AG04450 (cell line): Measurements from ENCODE around the gene PSMA7. TPM values are rescaled to one million over a fixed set of nuclear protein-coding genes. Genes with fewer than 3 reads are reported as not detected.
"Not testable (repeated sequence)": the region's sequence is repeated elsewhere in the genome, so short reads cannot be mapped to it uniquely, and the experiment has no call there.

Source experiments
- CTCF ChIA-PET: fragments of 300-600, 350-600 bp; formaldehyde crosslinking; extraction: SDS; loops from one replicate; lab custom pipeline; 2022; ENCODE audit warnings: antibody characterized with exemption, inconsistent platforms; lab: Charles Lee
- POLR2A ChIA-PET: fragments of 350-600 bp; formaldehyde crosslinking; extraction: SDS; loops from one replicate; lab custom pipeline; 2021; ENCODE audit warnings: antibody characterized with exemption, inconsistent platforms; lab: Yijun Ruan, JAX
- DNase-seq: peaks from one replicate; pipeline ENCODE4 v3.0.0-alpha.2; 2011; ENCODE audit warnings: low read depth, low spot score
- H3K27ac ChIP-seq: one replicate; pipeline ENCODE4 v1.5.1; 2012; ENCODE audit warnings: low read depth, low read length, control low read depth
- H3K27me3 ChIP-seq: one replicate; pipeline ENCODE4 v1.6.0; 2012; ENCODE audit warnings: low read length; ENCODE audit not compliant: control insufficient read depth, insufficient read depth
- H3K4me3 ChIP-seq: 2 replicates; pipeline ENCODE4 v1.5.1; 2011; ENCODE audit warnings: mild to moderate bottlenecking, low read depth, low read length, control low read depth
- H3K9me3 ChIP-seq: 2 replicates; pipeline ENCODE4 v1.5.1; 2012; ENCODE audit warnings: low read length; ENCODE audit not compliant: control insufficient read depth, insufficient read depth
- polyA plus RNA-seq: library from polyadenylated mRNA; depleted of rRNA; stranded (reverse); fragments of >200 nt; gene quantifications from 2 replicates; pipeline ENCODE4 v1.2.3, GENCODE V29; 2011
- TF ChIP-seq, protein P1 (sequence below): IDR thresholded peaks from 2 replicates; pipeline ENCODE4 v1.5.1; 2011; ENCODE audit warnings: low read depth, low read length, control low read depth, inconsistent platforms

Gene PSMA7
- polyA plus RNA-seq, 1 experiment = 368 TPM

DNA sequence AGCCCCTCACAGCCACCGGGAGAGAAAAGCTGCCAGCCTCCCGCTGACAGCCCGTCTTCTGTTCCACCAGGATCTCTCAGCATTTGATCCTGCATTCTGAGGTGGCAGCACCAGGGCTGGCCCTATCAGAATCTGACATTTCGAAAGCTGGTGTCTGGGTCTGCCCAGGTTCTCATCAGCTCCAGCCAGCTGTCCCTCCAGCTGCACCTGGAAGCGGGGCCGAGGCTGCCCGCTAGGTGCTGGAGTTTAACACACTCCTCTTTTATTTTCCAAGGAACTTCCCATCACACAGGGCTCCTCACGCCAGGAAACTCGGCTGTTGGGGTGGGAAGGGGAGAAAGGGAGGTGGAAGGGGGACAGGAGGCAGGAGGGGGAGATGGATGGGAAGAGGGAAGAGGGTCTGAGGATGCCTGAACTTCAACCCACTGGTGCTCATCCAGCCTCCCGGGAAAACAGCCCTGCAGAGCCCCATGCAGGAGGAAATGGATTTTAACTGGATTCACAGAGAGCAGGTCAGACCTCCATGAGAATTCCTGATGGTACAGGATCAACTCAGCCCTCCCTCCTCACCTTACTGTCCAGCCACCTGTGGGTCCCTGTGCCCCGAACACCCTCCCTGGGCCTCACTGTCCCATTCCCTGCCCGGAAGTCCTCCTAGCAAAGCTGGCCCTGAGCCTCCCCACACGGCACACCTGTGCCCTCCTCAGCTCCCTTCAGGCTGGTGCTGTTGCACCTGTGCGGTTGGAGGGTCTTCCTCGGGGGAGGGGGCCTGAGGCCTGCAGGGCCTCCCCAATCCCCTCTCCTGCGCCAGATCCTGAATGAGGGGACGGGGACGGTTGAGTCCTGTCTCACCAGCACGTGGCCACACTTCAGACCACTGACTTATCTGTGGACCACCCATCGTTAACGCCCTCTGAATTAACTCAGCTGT is 24.8 kb downstream of the PSMA7 start:
- Histone ChIP-seq H3K27me3 (peaks cover 27% of the 10 kb centered on the region), H3K4me3 (no peak overlapping the region), H3K27ac (no peak overlapping the region), H3K9me3 (peaks cover 24% of the 10 kb centered on the region)
- TF ChIP-seq, protein P1, sequence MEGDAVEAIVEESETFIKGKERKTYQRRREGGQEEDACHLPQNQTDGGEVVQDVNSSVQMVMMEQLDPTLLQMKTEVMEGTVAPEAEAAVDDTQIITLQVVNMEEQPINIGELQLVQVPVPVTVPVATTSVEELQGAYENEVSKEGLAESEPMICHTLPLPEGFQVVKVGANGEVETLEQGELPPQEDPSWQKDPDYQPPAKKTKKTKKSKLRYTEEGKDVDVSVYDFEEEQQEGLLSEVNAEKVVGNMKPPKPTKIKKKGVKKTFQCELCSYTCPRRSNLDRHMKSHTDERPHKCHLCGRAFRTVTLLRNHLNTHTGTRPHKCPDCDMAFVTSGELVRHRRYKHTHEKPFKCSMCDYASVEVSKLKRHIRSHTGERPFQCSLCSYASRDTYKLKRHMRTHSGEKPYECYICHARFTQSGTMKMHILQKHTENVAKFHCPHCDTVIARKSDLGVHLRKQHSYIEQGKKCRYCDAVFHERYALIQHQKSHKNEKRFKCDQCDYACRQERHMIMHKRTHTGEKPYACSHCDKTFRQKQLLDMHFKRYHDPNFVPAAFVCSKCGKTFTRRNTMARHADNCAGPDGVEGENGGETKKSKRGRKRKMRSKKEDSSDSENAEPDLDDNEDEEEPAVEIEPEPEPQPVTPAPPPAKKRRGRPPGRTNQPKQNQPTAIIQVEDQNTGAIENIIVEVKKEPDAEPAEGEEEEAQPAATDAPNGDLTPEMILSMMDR = no peak
- CTCF ChIA-PET = interaction anchor here (0.6 kb wide), 1 partner anchor 107 kb away, joined by 3 read pairs; no protein-coding TSS in a partner anchor
- POLR2A ChIA-PET = no interaction called here
- DNase-seq = no peak

DNA sequence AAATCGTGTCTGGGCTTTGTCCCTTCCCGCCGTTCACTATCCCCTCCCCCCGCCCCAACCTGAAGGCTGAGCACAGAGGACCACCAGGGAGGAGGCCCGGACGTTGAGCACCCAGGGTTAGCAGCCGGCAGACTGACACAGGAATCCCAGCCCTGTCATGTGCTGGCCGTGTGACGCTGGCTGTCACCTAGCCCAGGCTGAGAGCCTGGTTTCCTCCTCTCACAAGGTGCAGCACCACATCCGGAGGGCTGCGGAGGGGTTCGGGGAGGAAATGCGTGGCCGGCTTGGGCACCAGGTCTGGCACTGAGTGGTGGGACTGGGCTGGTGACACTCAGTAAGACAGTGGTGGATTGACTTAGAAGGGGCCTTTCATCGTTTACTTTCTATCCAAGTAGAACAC is 25.5 kb downstream of the PSMA7 start:
- DNase-seq = no peak
- Histone ChIP-seq H3K9me3 (peaks cover 31% of the 10 kb centered on the region), H3K4me3 (no peak overlapping the region), H3K27ac (no peak overlapping the region), H3K27me3 (peaks cover 29% of the 10 kb centered on the region)
- TF ChIP-seq, protein P1 = no peak
- CTCF ChIA-PET = no interaction called here
- POLR2A ChIA-PET = no interaction called here

DNA sequence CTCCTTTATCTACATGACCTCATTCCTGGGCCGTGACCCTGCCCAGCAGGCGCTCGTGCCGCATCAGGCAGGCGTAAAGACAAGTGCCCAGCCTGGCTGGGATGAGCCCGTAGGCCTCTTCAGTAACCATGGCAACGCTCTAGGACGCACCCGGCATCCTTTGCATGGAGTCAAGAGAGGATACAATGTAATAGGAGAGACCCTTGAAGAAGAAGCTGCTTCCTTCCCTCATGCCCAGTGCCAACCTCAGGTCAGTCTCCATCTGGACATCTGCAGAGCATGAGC is 25.9 kb downstream of the PSMA7 start:
- H3K9me3 ChIP-seq = peaks cover 35% of the 10 kb centered on the region
- CTCF ChIA-PET = no interaction called here
- H3K27ac ChIP-seq = no peak overlapping the region
- POLR2A ChIA-PET = no interaction called here
- peaks cover 29% of the 10 kb centered on the region for H3K27me3 ChIP-seq
- H3K4me3 ChIP-seq = no peak overlapping the region
- no peak for DNase-seq
- TF ChIP-seq, protein P1 = no peak

DNA sequence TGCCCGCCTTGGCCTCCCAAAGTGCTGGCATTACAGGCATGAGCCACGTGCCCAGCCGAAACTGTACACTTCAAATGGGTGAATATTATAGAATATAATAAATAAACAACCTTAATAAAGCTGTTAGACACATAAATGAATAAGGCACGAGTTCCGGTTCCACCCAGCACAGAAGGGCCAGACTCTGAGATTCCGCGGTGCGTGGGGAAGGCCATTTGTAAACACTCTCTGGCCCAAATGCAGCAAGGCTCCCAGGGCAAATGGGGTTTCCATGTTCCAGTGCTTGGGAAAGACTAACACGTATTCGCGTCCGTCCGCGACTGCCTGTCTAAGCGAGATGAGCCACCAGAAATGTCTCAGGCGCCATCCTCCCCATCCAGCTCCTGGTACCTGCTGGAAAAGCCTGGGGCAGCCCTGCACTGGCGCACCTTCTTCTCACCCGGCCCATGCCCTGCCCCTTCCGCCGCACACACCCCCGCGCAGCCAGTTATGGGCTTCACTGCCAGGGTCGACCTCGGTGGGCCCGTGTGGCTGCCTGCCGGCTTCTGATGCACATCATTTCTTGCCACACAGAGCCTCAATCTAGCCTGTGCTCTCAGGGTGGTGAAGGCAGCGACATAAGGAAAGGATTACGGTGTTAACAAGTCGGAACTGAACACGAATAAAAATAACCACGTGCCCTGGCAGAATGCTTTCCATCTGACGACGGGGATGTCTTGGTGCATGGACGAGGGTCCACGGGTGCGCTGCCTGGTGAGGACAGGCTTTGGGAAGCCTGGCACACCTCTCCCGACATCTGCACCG is 26.4 kb downstream of the PSMA7 start:
- peaks cover 29% of the 10 kb centered on the region for H3K27me3 ChIP-seq
- ChIA-PET POLR2A (no interaction called here), CTCF (no interaction called here)
- TF ChIP-seq, protein P1 = no peak
- H3K27ac ChIP-seq = no peak overlapping the region
- H3K4me3 ChIP-seq = no peak overlapping the region
- peaks cover 40% of the 10 kb centered on the region for H3K9me3 ChIP-seq
- DNase-seq = no peak

DNA sequence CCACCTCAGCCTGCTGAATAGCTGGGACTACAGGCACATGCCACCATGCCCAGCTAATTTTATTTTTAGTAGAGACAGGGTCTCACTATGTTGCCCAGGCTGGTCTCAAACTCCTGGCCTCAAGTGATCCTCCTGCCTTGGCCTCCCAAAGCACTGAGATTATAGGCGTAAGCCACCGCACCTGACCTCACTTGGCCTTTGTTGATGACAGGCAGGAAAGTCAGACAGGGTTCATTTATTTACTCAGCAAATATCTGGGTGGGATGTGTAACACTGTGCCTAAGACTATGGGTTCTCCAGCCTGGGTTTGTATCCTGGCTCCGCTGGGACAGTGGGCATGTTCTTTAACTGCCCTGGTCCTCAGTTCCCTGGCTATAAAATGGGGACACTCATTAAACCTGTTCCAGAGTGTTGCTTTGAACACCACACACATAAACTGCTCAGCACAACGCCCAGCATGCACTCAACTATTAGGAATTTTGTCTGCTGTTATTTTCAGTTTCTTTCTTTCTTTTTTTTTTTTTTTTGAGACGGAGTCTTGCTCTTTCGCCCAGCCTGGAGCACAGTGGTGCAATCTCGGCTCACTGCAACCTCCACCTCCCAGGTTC is 27.3 kb downstream of the PSMA7 start:
- DNase-seq, CTCF ChIA-PET: not testable (repeated sequence)

More for the DNA sequence above, 27.3 kb downstream of the PSMA7 start:
- POLR2A ChIA-PET, H3K27ac ChIP-seq, H3K4me3 ChIP-seq: not testable (repeated sequence)
- H3K27me3 ChIP-seq = peaks cover 29% of the 10 kb centered on the region
- H3K9me3 ChIP-seq = peaks cover 45% of the 10 kb centered on the region
